Measurements from ENCODE around the gene METRN. TPM values are rescaled to one million over a fixed set of nuclear protein-coding genes. Genes with fewer than 3 reads are reported as not detected.

METRN gene
- polyA plus RNA-seq, 2 of the 4 experiments (the other 2 are of a cell fraction), result 41.0 to 82.2 TPM

DNA sequence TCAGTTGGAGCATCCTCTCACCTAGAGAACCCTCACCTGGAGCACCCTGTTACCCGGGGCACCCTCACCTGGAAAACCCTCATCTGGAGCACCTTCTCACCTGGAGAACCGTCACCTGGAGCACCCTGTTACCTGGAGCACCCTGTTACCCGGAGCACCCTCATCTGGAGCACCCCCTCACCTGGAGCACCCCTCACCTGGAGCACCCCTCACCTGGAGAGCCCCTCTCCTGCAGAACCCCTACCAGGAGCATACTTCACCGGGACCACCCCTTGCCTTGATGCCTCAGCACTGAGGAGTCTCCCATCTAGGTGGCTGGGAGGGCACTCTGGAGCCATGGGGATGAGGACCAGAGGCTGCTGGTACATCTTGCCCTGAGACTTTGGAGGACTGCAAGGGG is 6.0 kb upstream of the METRN start:
- TF ChIP-seq TP53 (CRISPR knock-in tag; IDR thresholded peaks at IDR 0.05) (no peak), RARB (CRISPR knock-in tag; IDR thresholded peaks at IDR 0.05) (no peak), NFE2L2 (conservative IDR thresholded peaks at IDR 0.05; ENCODE audit: low read length) (no peak), EHF (CRISPR knock-in tag; IDR thresholded peaks at IDR 0.05) (no peak), RCOR1 (IDR thresholded peaks at IDR 0.05; ENCODE audit: low read depth, low read length) (no peak), ZC3H11A (IDR thresholded peaks at IDR 0.05) (no peak), RAD21 (conservative IDR thresholded peaks at IDR 0.05 in 1 of 2, IDR thresholded peaks at IDR 0.05 in 1 of 2) (no peak), FOXS1 (CRISPR knock-in tag; IDR thresholded peaks at IDR 0.05) (no peak), CBX2 (IDR thresholded peaks at IDR 0.05; ENCODE audit: borderline replicate concordance, low read depth) (no peak), PHF8 (IDR thresholded peaks at IDR 0.05; ENCODE audit: borderline replicate concordance, low read depth) (no peak), ZNF302 (CRISPR knock-in tag; IDR thresholded peaks at IDR 0.05) (no peak), CBX8 (IDR thresholded peaks at IDR 0.05) (no peak), FOSL2 (IDR thresholded peaks at IDR 0.05) (no peak), FOSL2 (CRISPR knock-in tag; IDR thresholded peaks at IDR 0.05) (no peak), BCL3 (IDR thresholded peaks at IDR 0.05) (no peak), FOSB (CRISPR knock-in tag; IDR thresholded peaks at IDR 0.05) (no peak), TFCP2L1 (CRISPR knock-in tag; IDR thresholded peaks at IDR 0.05) (no peak)
- TF ChIP-seq, protein P1, sequence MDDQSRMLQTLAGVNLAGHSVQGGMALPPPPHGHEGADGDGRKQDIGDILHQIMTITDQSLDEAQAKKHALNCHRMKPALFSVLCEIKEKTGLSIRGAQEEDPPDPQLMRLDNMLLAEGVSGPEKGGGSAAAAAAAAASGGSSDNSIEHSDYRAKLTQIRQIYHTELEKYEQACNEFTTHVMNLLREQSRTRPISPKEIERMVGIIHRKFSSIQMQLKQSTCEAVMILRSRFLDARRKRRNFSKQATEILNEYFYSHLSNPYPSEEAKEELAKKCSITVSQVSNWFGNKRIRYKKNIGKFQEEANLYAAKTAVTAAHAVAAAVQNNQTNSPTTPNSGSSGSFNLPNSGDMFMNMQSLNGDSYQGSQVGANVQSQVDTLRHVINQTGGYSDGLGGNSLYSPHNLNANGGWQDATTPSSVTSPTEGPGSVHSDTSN (IDR thresholded peaks at IDR 0.05), result no peak
- TF ChIP-seq, protein P2, sequence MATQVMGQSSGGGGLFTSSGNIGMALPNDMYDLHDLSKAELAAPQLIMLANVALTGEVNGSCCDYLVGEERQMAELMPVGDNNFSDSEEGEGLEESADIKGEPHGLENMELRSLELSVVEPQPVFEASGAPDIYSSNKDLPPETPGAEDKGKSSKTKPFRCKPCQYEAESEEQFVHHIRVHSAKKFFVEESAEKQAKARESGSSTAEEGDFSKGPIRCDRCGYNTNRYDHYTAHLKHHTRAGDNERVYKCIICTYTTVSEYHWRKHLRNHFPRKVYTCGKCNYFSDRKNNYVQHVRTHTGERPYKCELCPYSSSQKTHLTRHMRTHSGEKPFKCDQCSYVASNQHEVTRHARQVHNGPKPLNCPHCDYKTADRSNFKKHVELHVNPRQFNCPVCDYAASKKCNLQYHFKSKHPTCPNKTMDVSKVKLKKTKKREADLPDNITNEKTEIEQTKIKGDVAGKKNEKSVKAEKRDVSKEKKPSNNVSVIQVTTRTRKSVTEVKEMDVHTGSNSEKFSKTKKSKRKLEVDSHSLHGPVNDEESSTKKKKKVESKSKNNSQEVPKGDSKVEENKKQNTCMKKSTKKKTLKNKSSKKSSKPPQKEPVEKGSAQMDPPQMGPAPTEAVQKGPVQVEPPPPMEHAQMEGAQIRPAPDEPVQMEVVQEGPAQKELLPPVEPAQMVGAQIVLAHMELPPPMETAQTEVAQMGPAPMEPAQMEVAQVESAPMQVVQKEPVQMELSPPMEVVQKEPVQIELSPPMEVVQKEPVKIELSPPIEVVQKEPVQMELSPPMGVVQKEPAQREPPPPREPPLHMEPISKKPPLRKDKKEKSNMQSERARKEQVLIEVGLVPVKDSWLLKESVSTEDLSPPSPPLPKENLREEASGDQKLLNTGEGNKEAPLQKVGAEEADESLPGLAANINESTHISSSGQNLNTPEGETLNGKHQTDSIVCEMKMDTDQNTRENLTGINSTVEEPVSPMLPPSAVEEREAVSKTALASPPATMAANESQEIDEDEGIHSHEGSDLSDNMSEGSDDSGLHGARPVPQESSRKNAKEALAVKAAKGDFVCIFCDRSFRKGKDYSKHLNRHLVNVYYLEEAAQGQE (IDR thresholded peaks at IDR 0.05), result no peak
- Histone ChIP-seq H3K4me2 (no peak overlapping the region), H3K9me3 (no peaks in the 10 kb centered on the region), H3K27ac (no peak overlapping the region), H3K4me3 (no peak overlapping the region), H3K4me1 (peaks cover 65% of the 10 kb centered on the region)
- no peak for DNase-seq (ENCODE audit: low read depth in 1 of 2, low spot score in 1 of 2)
- 57% methylated on average over 3 of the region's 4 CpGs for WGBS (ENCODE audit: missing lambda C conversion rate)
- ChIA-PET POLR2A (interaction anchor here (1.5 to 2.0 kb wide), 2 partner anchors 11 to 13 kb away, joined by 5 to 7 read pairs; no protein-coding TSS in a partner anchor), CTCF (interaction anchor here (0.9 to 25.1 kb wide), 6 partner anchors 11 to 347 kb away, joined by 3 to 656 read pairs (median 8); partner anchors contain the start of genes ANTKMT, CCDC78, CHTF18 and CIAO3)
- no peak for ATAC-seq
- no peak for FAIRE-seq

DNA sequence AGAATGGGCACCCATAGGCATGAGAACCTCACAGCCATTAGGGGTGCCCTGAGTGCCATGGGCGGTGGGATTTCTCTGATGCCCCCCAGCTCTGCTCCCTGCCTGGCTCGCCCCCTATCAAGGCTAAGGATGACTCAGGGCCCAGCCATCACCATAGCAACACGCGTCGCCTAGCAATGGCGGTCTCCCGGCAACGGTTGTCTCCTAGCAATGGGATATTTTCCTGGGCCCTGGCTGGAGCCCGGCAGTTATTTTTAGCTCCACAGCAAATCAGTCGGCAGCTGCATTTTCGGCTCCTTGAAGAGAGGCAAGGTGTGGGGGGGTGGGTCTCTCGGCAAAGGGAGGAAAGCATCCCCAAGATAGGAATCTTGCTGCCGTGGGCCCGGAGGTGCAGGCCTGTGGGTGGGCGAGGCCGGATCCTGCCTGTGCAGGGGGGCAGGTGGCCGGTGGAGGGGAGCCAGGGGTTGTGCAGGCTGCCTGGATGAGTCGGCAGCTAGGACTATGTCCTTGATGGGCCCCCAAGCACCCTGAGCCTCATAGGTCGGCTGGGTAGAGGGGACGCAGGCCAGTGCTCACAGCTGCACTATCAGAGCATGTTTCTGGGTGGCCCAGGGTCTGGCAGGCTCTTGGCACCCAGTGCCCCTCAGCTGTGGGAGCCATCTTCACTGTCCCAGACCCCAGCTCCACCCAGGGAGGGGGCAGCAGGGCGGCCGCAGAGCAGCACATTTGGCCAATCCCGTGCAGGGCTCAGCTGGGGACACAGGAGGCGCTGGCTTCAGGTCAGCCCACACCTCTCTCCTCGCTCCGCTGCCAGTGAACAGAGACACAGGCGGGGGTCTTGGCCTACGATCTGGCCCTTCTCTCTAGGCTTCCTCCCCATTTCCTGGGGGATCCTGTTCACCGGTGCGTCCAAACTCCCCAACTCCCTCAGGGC is 5.1 kb upstream of the METRN start:
- ATAC-seq (peak; percentile 2 to 7; a peak in 4 of 6 replicates), FAIRE-seq (no peak), DNase-seq (ENCODE audit: low read depth in 1 of 2, low spot score in 1 of 2) (peak in 1 of 2 experiments; percentile 83)
- POLR2A ChIA-PET, result interaction anchor here (0.6 to 1.5 kb wide), 4 partner anchors 10 to 1312 kb away, joined by 3 to 7 read pairs (median 4); partner anchors contain the start of gene WDR24
- Histone ChIP-seq H3K4me3 (no peak overlapping the region), H3K27ac (peak overlapping the region; percentile 25 to 99; a peak in 5 of 6 replicates), H3K4me2 (peak overlapping the region; percentile 40; the same call in 2 of the 3 replicates), H3K9me3 (no peaks in the 10 kb centered on the region), H3K4me1 (peaks cover 71% of the 10 kb centered on the region)
- TF ChIP-seq RFX5 (IDR thresholded peaks at IDR 0.05), result peak; percentile 78
- TF ChIP-seq FOSL2 (IDR thresholded peaks at IDR 0.05), result no peak
- TF ChIP-seq FOSL2 (CRISPR knock-in tag; IDR thresholded peaks at IDR 0.05), result peak; percentile 69
- no peak for TF ChIP-seq CBX2 (IDR thresholded peaks at IDR 0.05; ENCODE audit: borderline replicate concordance, low read depth)
- CTCF ChIA-PET, result interaction anchor here (0.8 to 25.1 kb wide), 13 partner anchors 8 to 391 kb away, joined by 3 to 656 read pairs (median 8); partner anchors contain the start of genes ANTKMT, CCDC78, CHTF18 and CIAO3
- WGBS (ENCODE audit: missing lambda C conversion rate), result 45% methylated on average over 26 of the region's 30 CpGs
